HEK293 (cell line): ENCODE data around the gene HOXA6.

Experiments
- CTCF ChIA-PET: fragments of 350-600 bp; formaldehyde crosslinking; extraction: SDS; loops from one replicate; lab custom pipeline; 2021; ENCODE audit warnings: antibody characterized with exemption; lab: Yijun Ruan, JAX
- POLR2A ChIA-PET: fragments of 300-600 bp; formaldehyde crosslinking; extraction: SDS; loops from one replicate; lab custom pipeline; 2020; ENCODE audit warnings: antibody characterized with exemption, inconsistent platforms; lab: Yijun Ruan, JAX
- H3K27ac ChIP-seq: fragments of 200-500 bp; sonication (Bioruptor generic); 2 replicates; pipeline ENCODE4 v1.5.1; 2014; ENCODE audit warnings: low read depth, low read length, control low read depth, inconsistent platforms; ENCODE audit errors: extremely low read depth
- H3K36me3 ChIP-seq, 2 experiments: fragments of 200-500 bp in 1 of 2; sonication (Bioruptor generic) in 1 of 2; 1 replicate in 1 of 2; 2 replicates in 1 of 2; pipeline ENCODE4 v1.5.1; 2014 to 2017; ENCODE audit warnings: inconsistent platforms in 2 of 2, low read length in 2 of 2; ENCODE audit not compliant: control insufficient read depth in 2 of 2, insufficient read depth in 1 of 2
- H3K4me1 ChIP-seq: fragments of 200-500 bp; sonication (Bioruptor generic); 2 replicates; pipeline ENCODE4 v1.5.1; 2014; ENCODE audit warnings: mild to moderate bottlenecking, low read length, inconsistent platforms; ENCODE audit not compliant: control insufficient read depth, insufficient read depth
- H3K4me3 ChIP-seq: 2 replicates; pipeline ENCODE4 v1.5.1; 2011; ENCODE audit warnings: low read depth, mild to moderate bottlenecking, control low read depth, low read length, moderate library complexity
- H3K9me3 ChIP-seq: fragments of 200-500 bp; sonication (Bioruptor generic); 2 replicates; pipeline ENCODE4 v1.5.1; 2014; ENCODE audit warnings: low read depth, low read length, inconsistent platforms; ENCODE audit not compliant: control insufficient read depth, insufficient read depth
- BCL11A ChIP-seq: fragments of 450-650 bp; formaldehyde crosslinking; IDR thresholded peaks from 2 replicates; pipeline ENCODE4 v1.5.1; 2016; ENCODE audit warnings: low read depth, missing biosample characterization, missing genetic modification characterization
- BCL11B ChIP-seq: fragments of 450-650 bp; formaldehyde crosslinking; IDR thresholded peaks from 2 replicates; pipeline ENCODE4 v1.5.1; 2016; ENCODE audit warnings: low read depth, missing biosample characterization, missing genetic modification characterization
- GLI2 ChIP-seq: fragments of 450-650 bp; formaldehyde crosslinking; IDR thresholded peaks from 2 replicates; pipeline ENCODE4; 2017; ENCODE audit warnings: missing biosample characterization, missing genetic modification characterization, low read depth, borderline replicate concordance
- GLIS2 ChIP-seq: fragments of 450-650 bp; formaldehyde crosslinking; IDR thresholded peaks from 2 replicates; pipeline ENCODE4 v1.5.1; 2016; ENCODE audit warnings: missing biosample characterization, missing genetic modification characterization
- KLF10 ChIP-seq: fragments of 450-650 bp; IDR thresholded peaks from 2 replicates; pipeline ENCODE4 v1.5.1; 2018; ENCODE audit warnings: missing biosample characterization, mild to moderate bottlenecking, missing genetic modification characterization
- PRDM10 ChIP-seq: fragments of 450-650 bp; formaldehyde crosslinking; IDR thresholded peaks from 2 replicates; pipeline ENCODE4 v1.5.1; 2016; ENCODE audit warnings: missing biosample characterization, missing genetic modification characterization
- REPIN1 ChIP-seq: fragments of 450-650 bp; formaldehyde crosslinking; IDR thresholded peaks from 2 replicates; pipeline ENCODE4 v1.5.1; 2017; ENCODE audit warnings: missing biosample characterization, missing genetic modification characterization, low read depth
- REST ChIP-seq: fragments of 450-650 bp; formaldehyde crosslinking; IDR thresholded peaks from 2 replicates; pipeline ENCODE4 v1.5.1; 2016; ENCODE audit warnings: missing biosample characterization, missing genetic modification characterization
- ZBTB6 ChIP-seq: fragments of 450-650 bp; formaldehyde crosslinking; IDR thresholded peaks from 2 replicates; pipeline ENCODE4 v1.5.1; 2017; ENCODE audit warnings: missing biosample characterization, missing genetic modification characterization
- ZBTB7A ChIP-seq: fragments of 450-650 bp; formaldehyde crosslinking; IDR thresholded peaks from 2 replicates; pipeline ENCODE4 v1.5.1; 2016; ENCODE audit warnings: low read depth, missing biosample characterization, missing genetic modification characterization
- ZFP3 ChIP-seq: fragments of 450-650 bp; formaldehyde crosslinking; IDR thresholded peaks from 2 replicates; pipeline ENCODE4 v1.5.1; 2016; ENCODE audit warnings: low read depth, missing biosample characterization, missing genetic modification characterization
- ZNF140 ChIP-seq: fragments of 450-650 bp; formaldehyde crosslinking; IDR thresholded peaks from 2 replicates; pipeline ENCODE4 v1.5.1; 2016; ENCODE audit warnings: missing biosample characterization, missing genetic modification characterization
- ZNF16 ChIP-seq: fragments of 450-650 bp; formaldehyde crosslinking; IDR thresholded peaks from 2 replicates; pipeline ENCODE4 v1.5.1; 2016; ENCODE audit warnings: low read depth, missing biosample characterization, missing genetic modification characterization
- ZNF174 ChIP-seq: fragments of 450-650 bp; formaldehyde crosslinking; IDR thresholded peaks from 2 replicates; pipeline ENCODE4 v1.5.0; 2017; ENCODE audit warnings: missing biosample characterization, mild to moderate bottlenecking, missing genetic modification characterization
- ZNF202 ChIP-seq: fragments of 450-650 bp; formaldehyde crosslinking; IDR thresholded peaks from 2 replicates; pipeline ENCODE4 v1.5.1; 2016; ENCODE audit warnings: missing biosample characterization, missing genetic modification characterization, borderline replicate concordance
- ZNF324 ChIP-seq: fragments of 450-650 bp; formaldehyde crosslinking; IDR thresholded peaks from 2 replicates; pipeline ENCODE4 v1.5.1; 2016; ENCODE audit warnings: missing biosample characterization, missing genetic modification characterization
- ZNF335 ChIP-seq: fragments of 450-650 bp; formaldehyde crosslinking; conservative IDR thresholded peaks from 2 replicates; pipeline ENCODE4 v1.5.1; 2016; ENCODE audit warnings: missing biosample characterization, missing genetic modification characterization
- ZNF488 ChIP-seq: fragments of 450-650 bp; formaldehyde crosslinking; IDR thresholded peaks from 2 replicates; pipeline ENCODE4 v1.5.1; 2016; ENCODE audit warnings: missing biosample characterization, missing genetic modification characterization
- ZNF623 ChIP-seq: fragments of 450-650 bp; formaldehyde crosslinking; IDR thresholded peaks from 2 replicates; pipeline ENCODE4 v1.5.1; 2016; ENCODE audit warnings: missing biosample characterization, missing genetic modification characterization
- ZNF624 ChIP-seq: fragments of 450-650 bp; formaldehyde crosslinking; IDR thresholded peaks from 2 replicates; pipeline ENCODE4 v1.5.1; 2017; ENCODE audit warnings: missing biosample characterization, missing genetic modification characterization
- ZNF707 ChIP-seq: fragments of 450-650 bp; formaldehyde crosslinking; IDR thresholded peaks from 2 replicates; pipeline ENCODE4 v1.5.1; 2016; ENCODE audit warnings: missing biosample characterization, missing genetic modification characterization
- ZNF830 ChIP-seq: fragments of 450-650 bp; IDR thresholded peaks from 2 replicates; pipeline ENCODE4 v1.5.0; 2018; ENCODE audit warnings: missing biosample characterization, missing genetic modification characterization, low read depth, mild to moderate bottlenecking, moderate library complexity
- ZNF837 ChIP-seq: fragments of 450-650 bp; formaldehyde crosslinking; IDR thresholded peaks from 2 replicates; pipeline ENCODE4 v1.5.1; 2016; ENCODE audit warnings: missing biosample characterization, missing genetic modification characterization
- ZSCAN30 ChIP-seq: fragments of 450-650 bp; IDR thresholded peaks from 2 replicates; pipeline ENCODE4 v1.5.1; 2018; ENCODE audit warnings: missing biosample characterization, mild to moderate bottlenecking, missing genetic modification characterization, moderate library complexity

HOXA6 gene

GRCh38 chr7:27189295-27189996, 41.9 kb upstream of the HOXA6 start (continued):
- no peak for TF ChIP-seq ZNF488
- TF ChIP-seq ZNF837 (tag by site-specific recombination), result no peak
- TF ChIP-seq ZNF624 (tag by site-specific recombination), result no peak
- no peak for TF ChIP-seq ZNF707 (tag by site-specific recombination)
- TF ChIP-seq ZNF174, result no peak
- TF ChIP-seq ZFP3 (tag by site-specific recombination), result no peak
- TF ChIP-seq GLIS2 (tag by site-specific recombination), result no peak; the same call in 1 of the 2 replicates
- no peak for TF ChIP-seq ZNF623 (tag by site-specific recombination)
- no peak for TF ChIP-seq ZBTB7A (tag by site-specific recombination)
- no peak for TF ChIP-seq ZNF140
- no peak for TF ChIP-seq BCL11B (tag by site-specific recombination)
- no peak for TF ChIP-seq ZNF202
- no peak for TF ChIP-seq ZBTB6 (tag by site-specific recombination)
- no peak for TF ChIP-seq ZNF830 (tag by site-specific recombination)

GRCh38 chr7:27188386-27189294, 41.1 kb upstream of the HOXA6 start:
- CTCF ChIA-PET, result interaction anchor here (0.6 to 1.2 kb wide), 6 partner anchors 9 to 745 kb away, joined by 3 to 5 read pairs (median 3); no protein-coding TSS in a partner anchor
- TF ChIP-seq BCL11A (tag by site-specific recombination), result 0 out of 2 replicates have a peak, but pooled peaks have one; percentile 15
- peak; percentile 92 for TF ChIP-seq PRDM10 (tag by site-specific recombination)
- no peak for TF ChIP-seq ZSCAN30 (tag by site-specific recombination)
- TF ChIP-seq REPIN1, result no peak
- no peak for TF ChIP-seq ZNF324 (tag by site-specific recombination)
- peak; percentile 41; the same call in 1 of the 2 replicates for TF ChIP-seq ZNF335 (tag by site-specific recombination)
- 0 out of 2 replicates have a peak, but pooled peaks have one; percentile 7 for TF ChIP-seq KLF10 (tag by site-specific recombination)
- TF ChIP-seq ZNF16, result no peak
- no peak for TF ChIP-seq GLI2 (tag by site-specific recombination)
- TF ChIP-seq REST (tag by site-specific recombination), result no peak
- Histone ChIP-seq H3K4me1 (peaks cover 20% of the 10 kb centered on the region), H3K9me3 (no peaks in the 10 kb centered on the region), H3K4me3 (peak overlapping the region; percentile 46), H3K27ac (peak overlapping the region; percentile 79; the same call in 1 of the 2 replicates), H3K36me3 (peaks cover 4 to 16% of the 10 kb centered on the region in 2 experiments; a peak in 1 of 3 replicates)
- POLR2A ChIA-PET, result interaction anchor here (2.3 to 7.6 kb wide), 3 partner anchors 9 to 16 kb away, joined by 8 to 237 read pairs (median 36); partner anchors contain the start of genes HOXA10 and HOXA13
